ENCODE data around the gene FBLN2. TPM values are rescaled to one million over a fixed set of nuclear protein-coding genes. Genes with fewer than 3 reads are reported as not detected.

The FBLN2 gene
- total RNA-seq, 1 donor from 2014 or later, result 1.3 TPM

DNA sequence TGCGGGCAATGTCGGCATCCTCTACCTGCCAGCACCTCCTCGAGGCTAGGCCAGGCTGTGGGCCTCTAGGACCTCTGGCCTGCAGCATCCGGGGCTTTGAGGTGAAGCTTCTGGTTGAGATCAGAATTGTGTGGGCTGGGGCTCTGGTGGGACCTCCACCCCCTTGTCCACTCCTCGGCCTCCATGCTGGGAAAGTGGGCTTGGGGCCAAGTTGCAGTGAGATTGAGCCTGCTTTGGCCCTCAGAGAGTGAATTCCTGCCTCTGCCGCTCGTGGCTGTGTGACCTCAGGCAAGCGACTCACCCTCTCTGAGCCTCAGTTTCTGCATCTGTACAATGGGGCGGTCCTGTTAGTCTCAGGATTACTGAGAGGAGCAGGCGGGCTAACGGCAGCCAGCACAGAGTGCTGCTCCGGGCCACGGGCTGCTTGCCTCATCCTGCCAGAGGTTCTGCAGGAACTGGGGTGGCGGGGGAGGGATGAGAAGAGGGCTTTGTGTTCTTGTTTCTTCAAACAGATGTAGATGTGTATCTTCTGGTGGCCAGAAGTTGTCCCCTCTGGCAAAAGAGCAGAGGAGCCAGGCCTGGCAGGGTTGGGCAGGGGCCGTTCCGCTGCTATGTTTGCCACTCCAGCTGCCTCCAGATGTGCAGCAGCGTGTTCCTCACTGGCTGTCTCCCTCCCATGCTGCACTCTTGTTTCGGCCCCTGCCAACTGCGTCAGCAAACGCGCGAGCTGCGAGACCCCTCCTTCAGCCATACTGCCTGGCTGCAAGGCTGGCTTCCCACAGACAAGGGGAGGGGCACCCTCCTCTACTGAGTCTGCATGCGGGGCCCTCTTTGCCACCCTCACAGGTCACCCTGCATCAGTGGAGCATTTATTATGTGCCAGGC, 33.7 kb downstream of the FBLN2 start:
- Mint-ChIP-seq H3K9me3 (no peaks in the 10 kb centered on the region), H3K27me3 (no peaks in the 10 kb centered on the region), H3K36me3 (ENCODE audit: low read depth) (no peaks in the 10 kb centered on the region), H3K27ac (no peak overlapping the region), H3K4me3 (no peak overlapping the region), H3K4me1 (no peaks in the 10 kb centered on the region)
- ATAC-seq (ENCODE audit: low read depth), result no peak
- no peak for TF ChIP-seq CTCF (IDR thresholded peaks at IDR 0.05)
- intact Hi-C loops (cut with micrococcal nuclease), result no loop called here
- ChIA-PET POLR2A (no interaction called here), CTCF (no interaction called here)
- DNase-seq, result no peak

DNA sequence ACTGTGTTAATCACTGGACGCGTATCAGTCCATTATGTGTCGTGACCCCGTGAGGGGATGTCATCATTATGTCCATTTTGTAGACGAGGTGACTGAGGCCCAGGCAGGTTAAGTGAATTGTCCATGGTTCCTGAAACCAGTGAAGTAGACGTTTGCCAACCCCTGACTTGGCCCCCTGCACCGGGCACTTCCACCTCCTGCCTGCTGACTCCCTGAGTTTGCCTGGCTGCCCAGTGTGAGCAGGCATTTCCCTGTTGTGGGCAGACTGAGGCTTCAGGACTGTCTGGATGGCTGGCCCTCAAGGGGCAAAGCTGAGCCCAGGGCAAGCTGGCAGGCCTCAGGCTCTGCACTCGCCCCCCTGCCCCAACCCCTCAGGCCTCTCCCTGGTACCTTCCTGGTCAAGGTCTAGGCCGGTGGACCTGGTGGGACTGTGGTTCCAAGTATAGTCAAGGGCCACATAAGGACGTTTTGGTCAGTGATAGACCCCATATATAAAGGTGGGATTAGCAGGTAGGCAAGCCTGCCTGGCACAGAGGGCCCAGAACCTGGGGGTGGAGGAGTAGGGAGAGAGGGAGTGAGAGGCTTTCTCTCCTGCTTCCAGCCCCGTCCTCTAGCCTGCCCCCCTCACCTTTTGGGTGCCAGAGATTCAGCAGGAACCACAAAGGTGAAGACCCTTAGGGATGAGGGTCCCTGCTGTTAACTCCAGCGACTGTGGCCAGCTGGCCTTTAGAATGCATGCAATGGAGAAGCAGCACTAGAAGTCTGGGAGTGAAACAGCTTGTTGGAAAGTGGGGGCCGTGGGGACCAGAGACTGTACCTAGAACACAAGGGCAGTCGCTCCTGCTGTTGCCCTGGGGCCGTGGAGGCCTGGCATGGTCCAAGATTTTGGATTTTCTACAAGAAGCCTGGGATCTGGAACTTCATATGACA, 34.6 kb downstream of the FBLN2 start:
- DNase-seq, result no peak
- Mint-ChIP-seq H3K27ac (no peak overlapping the region), H3K36me3 (ENCODE audit: low read depth) (no peaks in the 10 kb centered on the region), H3K9me3 (no peaks in the 10 kb centered on the region), H3K27me3 (no peaks in the 10 kb centered on the region), H3K4me1 (no peaks in the 10 kb centered on the region), H3K4me3 (no peak overlapping the region)
- CTCF ChIA-PET, result no interaction called here
- POLR2A ChIA-PET, result no interaction called here
- TF ChIP-seq CTCF (IDR thresholded peaks at IDR 0.05), result no peak
- ATAC-seq (ENCODE audit: low read depth), result no peak
- intact Hi-C loops (cut with micrococcal nuclease), result no loop called here

DNA sequence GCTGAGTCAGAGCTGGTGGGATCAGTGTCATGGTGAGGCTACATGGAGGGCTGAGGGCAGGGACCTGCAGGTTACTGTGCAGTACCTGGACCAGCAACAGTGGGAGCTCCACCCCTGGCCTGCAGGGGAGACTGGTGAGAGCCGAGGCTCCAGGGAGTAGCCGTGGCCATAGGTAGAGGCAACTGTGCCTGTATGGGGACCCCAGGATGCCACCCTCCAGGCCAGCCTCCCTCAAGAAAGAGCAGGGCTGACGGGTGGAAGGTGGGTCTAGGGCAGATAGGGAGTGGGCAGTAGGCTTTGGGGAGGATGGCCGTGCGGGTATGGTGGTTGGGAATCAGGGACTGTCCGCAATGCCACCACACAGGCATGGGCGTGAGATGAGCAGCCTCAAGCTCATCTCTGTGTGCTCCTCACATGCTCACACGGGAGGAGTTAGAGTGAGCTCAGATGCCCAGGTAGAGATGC, 35.5 kb downstream of the FBLN2 start:
- ChIA-PET POLR2A (no interaction called here), CTCF (no interaction called here)
- Mint-ChIP-seq H3K27me3 (no peaks in the 10 kb centered on the region), H3K36me3 (ENCODE audit: low read depth) (no peaks in the 10 kb centered on the region), H3K4me3 (no peak overlapping the region), H3K27ac (no peak overlapping the region), H3K4me1 (no peaks in the 10 kb centered on the region), H3K9me3 (no peaks in the 10 kb centered on the region)
- no peak for TF ChIP-seq CTCF (IDR thresholded peaks at IDR 0.05)
- intact Hi-C loops (cut with micrococcal nuclease), result no loop called here
- no peak for ATAC-seq (ENCODE audit: low read depth)
- DNase-seq, result no peak

GRCh38 chr3:13584901-13585300, 36.0 kb downstream of the FBLN2 start:
- DNase-seq, result no peak
- ATAC-seq (ENCODE audit: low read depth), result no peak
- Mint-ChIP-seq H3K9me3 (no peaks in the 10 kb centered on the region), H3K4me3 (no peak overlapping the region), H3K27me3 (no peaks in the 10 kb centered on the region), H3K27ac (no peak overlapping the region), H3K4me1 (no peaks in the 10 kb centered on the region), H3K36me3 (ENCODE audit: low read depth) (no peaks in the 10 kb centered on the region)
- intact Hi-C loops (cut with micrococcal nuclease), result no loop called here
- no peak for TF ChIP-seq CTCF (IDR thresholded peaks at IDR 0.05)
- POLR2A ChIA-PET, result no interaction called here
- CTCF ChIA-PET, result no interaction called here

DNA sequence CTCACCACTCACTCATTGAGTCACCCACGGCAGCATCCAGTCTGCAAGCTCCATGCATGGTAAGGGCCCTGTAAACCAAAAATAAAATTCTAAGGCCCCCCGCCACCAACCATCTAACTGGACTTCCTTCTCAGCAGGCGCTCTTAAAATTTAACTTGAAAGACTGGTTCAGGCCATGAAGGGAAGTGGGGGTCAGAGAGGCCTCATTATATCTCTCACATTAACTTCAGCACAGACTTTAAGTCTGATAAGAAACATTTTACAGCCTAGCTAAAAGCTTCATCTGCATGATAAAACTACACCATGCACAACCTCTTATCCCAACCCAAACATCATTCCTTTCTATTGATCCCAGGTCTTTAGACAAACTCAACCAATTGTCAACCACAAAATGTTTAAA, 38.5 kb downstream of the FBLN2 start:
- no peak for TF ChIP-seq CTCF (IDR thresholded peaks at IDR 0.05)
- ChIA-PET CTCF (no interaction called here), POLR2A (no interaction called here)
- Mint-ChIP-seq H3K9me3 (no peaks in the 10 kb centered on the region), H3K4me1 (no peaks in the 10 kb centered on the region), H3K4me3 (no peak overlapping the region), H3K36me3 (ENCODE audit: low read depth) (no peaks in the 10 kb centered on the region), H3K27ac (no peak overlapping the region), H3K27me3 (no peaks in the 10 kb centered on the region)
- ATAC-seq (ENCODE audit: low read depth) (no peak), DNase-seq (no peak)
- intact Hi-C loops (cut with micrococcal nuclease), result no loop called here
